Measurements from ENCODE around the gene KRTAP20-1.

KRTAP20-1 gene

GRCh38 chr21:30646904-30647414 is 30.7 kb downstream of the KRTAP20-1 start:
- Histone ChIP-seq H3K27me3 (ENCODE audit: control insufficient read depth, low read length) (no peaks in the 10 kb centered on the region), H3K4me1 (ENCODE audit: control insufficient read depth, low read length) (no peaks in the 10 kb centered on the region), H3K9me2 (replicated peaks; ENCODE audit: control insufficient read depth, low read length) (no peaks in the 10 kb centered on the region), H3K4me2 (ENCODE audit: low read length) (no peak overlapping the region), H3K36me3 (ENCODE audit: control insufficient read depth, low read length) (no peaks in the 10 kb centered on the region), H3K27ac (ENCODE audit: low read depth, low read length) (no peak overlapping the region), H3F3A (ENCODE audit: control insufficient read depth, insufficient read depth) (no peaks in the 10 kb centered on the region), H3K79me2 (ENCODE audit: control insufficient read depth, low read length) (no peaks in the 10 kb centered on the region), H3K4me3 (ENCODE audit: low read length) (no peak overlapping the region), H3K9me3 (ENCODE audit: control insufficient read depth, insufficient read depth, low read length) (no peaks in the 10 kb centered on the region), H4K20me1 (ENCODE audit: control insufficient read depth, insufficient read depth, low read depth, low read length) (no peaks in the 10 kb centered on the region)
- TF ChIP-seq EZH2phosphoT487 (IDR thresholded peaks at IDR 0.05; ENCODE audit: borderline replicate concordance, low read length) = no peak
- no peak for TF ChIP-seq CTCF (IDR thresholded peaks at IDR 0.05; ENCODE audit: low read depth, low read length, poor library complexity, severe bottlenecking)

- Histone ChIP-seq H3K9me3 (ENCODE audit: control insufficient read depth, insufficient read depth, low read length) (no peaks in the 10 kb centered on the region), H3K36me3 (ENCODE audit: control insufficient read depth, low read length) (no peaks in the 10 kb centered on the region), H3F3A (ENCODE audit: control insufficient read depth, insufficient read depth) (no peaks in the 10 kb centered on the region), H4K20me1 (ENCODE audit: control insufficient read depth, insufficient read depth, low read depth, low read length) (no peaks in the 10 kb centered on the region), H3K79me2 (ENCODE audit: control insufficient read depth, low read length) (no peaks in the 10 kb centered on the region), H3K9me2 (replicated peaks; ENCODE audit: control insufficient read depth, low read length) (no peaks in the 10 kb centered on the region), H3K27me3 (ENCODE audit: control insufficient read depth, low read length) (no peaks in the 10 kb centered on the region), H3K4me1 (ENCODE audit: control insufficient read depth, low read length) (no peaks in the 10 kb centered on the region), H3K27ac (ENCODE audit: low read depth, low read length) (no peak overlapping the region), H3K4me3 (ENCODE audit: low read length) (no peak overlapping the region), H3K4me2 (ENCODE audit: low read length) (no peak overlapping the region)
- no peak for TF ChIP-seq EZH2phosphoT487 (IDR thresholded peaks at IDR 0.05; ENCODE audit: borderline replicate concordance, low read length)
- TF ChIP-seq CTCF (IDR thresholded peaks at IDR 0.05; ENCODE audit: low read depth, low read length, poor library complexity, severe bottlenecking) = no peak
Measured at GRCh38 chr21:30652891-30653290, 36.7 kb downstream of the KRTAP20-1 start.

All from DOHH2 (cell line).